Activated CD8-positive, alpha-beta T cell treated with anti-CD3 and anti-CD28 coated beads for 36 hours (primary cell): Measurements from ENCODE around the gene SDK2. TPM values are rescaled to one million over a fixed set of nuclear protein-coding genes. Genes with fewer than 3 reads are reported as not detected.

Experiments
- ATAC-seq: fragments of 200-7000 bp; cut with Tn5 transposase; one replicate; pipeline ENCODE4 v1.10.0; 2021; ENCODE audit warnings: mild to moderate bottlenecking, moderate library complexity
- CTCF ChIA-PET: fragments of 350-600 bp; sonication (Branson Sonifier 250); formaldehyde crosslinking; loops from one replicate; lab custom pipeline; 2021; ENCODE audit warnings: antibody characterized with exemption; lab: Charles Lee
- POLR2A ChIA-PET: fragments of 350-600 bp; sonication (Branson Sonifier 250); formaldehyde crosslinking; loops from one replicate; lab custom pipeline; 2021; ENCODE audit warnings: antibody characterized with exemption; lab: Charles Lee
- DNase-seq: peaks from one replicate; pipeline ENCODE4 v3.0.0-alpha.2; 2020
- H3K27ac Mint-ChIP-seq: one replicate; pipeline ENCODE4 v1.8.0; 2021; ENCODE audit warnings: mild to moderate bottlenecking, mixed read lengths
- H3K27me3 Mint-ChIP-seq: one replicate; pipeline ENCODE4 v1.8.0; 2021; ENCODE audit warnings: mixed read lengths
- H3K36me3 Mint-ChIP-seq: one replicate; pipeline ENCODE4 v1.8.0; 2021; ENCODE audit warnings: low read depth, mixed read lengths
- H3K4me1 Mint-ChIP-seq: one replicate; pipeline ENCODE4 v1.8.0; 2021; ENCODE audit warnings: low read depth, mixed read lengths
- H3K4me3 Mint-ChIP-seq: one replicate; pipeline ENCODE4 v1.8.0; 2021; ENCODE audit warnings: mild to moderate bottlenecking, moderate library complexity, mixed read lengths
- H3K9me3 Mint-ChIP-seq: one replicate; pipeline ENCODE4 v1.8.0; 2021; ENCODE audit warnings: mixed read lengths
- intact Hi-C: fragments of 100-400 bp; cut with micrococcal nuclease; formaldehyde crosslinking; loops from one replicate; pipeline ENCODE4 v1.10.0; 2022
- total RNA-seq, 2 experiments: library from RNA; stranded (reverse); gene quantifications; one replicate each; pipeline ENCODE4 v1.2.3, GENCODE V29; 2021
- TF ChIP-seq, protein P1 (sequence below): fragments of 200-600 bp; IDR thresholded peaks from one replicate; pipeline ENCODE4 v1.8.0; 2022; ENCODE audit warnings: antibody characterized with exemption, mild to moderate bottlenecking

The SDK2 gene
- total RNA-seq, 2 experiments from 2014 or later, result 3.2 to 3.3 TPM

DNA sequence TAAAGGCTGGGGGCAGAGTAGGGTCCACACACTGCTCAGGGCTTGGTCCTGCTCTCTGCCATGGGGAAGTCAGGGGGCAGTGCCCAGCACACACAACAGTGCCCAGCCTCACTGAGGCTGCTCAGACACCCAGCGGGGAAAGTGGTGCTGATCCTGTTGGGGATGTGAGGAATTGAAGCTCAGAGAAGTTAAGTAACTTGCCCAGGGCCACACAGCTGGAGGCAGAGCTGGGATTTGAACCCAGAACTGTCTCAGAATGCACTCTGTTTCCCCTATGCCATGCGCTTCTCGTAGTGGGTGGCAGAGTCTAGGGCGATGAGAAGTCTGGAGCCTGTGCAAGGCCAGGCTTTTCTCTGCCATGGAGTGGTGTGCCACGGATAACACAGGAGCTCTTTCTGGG, 59.3 kb downstream of the SDK2 start:
- no peak overlapping the region for H3K4me3 Mint-ChIP-seq
- H3K36me3 Mint-ChIP-seq, result no peaks in the 10 kb centered on the region
- intact Hi-C loops, result no loop called here
- DNase-seq (no peak), ATAC-seq (peak; percentile 13)
- TF ChIP-seq, protein P1, sequence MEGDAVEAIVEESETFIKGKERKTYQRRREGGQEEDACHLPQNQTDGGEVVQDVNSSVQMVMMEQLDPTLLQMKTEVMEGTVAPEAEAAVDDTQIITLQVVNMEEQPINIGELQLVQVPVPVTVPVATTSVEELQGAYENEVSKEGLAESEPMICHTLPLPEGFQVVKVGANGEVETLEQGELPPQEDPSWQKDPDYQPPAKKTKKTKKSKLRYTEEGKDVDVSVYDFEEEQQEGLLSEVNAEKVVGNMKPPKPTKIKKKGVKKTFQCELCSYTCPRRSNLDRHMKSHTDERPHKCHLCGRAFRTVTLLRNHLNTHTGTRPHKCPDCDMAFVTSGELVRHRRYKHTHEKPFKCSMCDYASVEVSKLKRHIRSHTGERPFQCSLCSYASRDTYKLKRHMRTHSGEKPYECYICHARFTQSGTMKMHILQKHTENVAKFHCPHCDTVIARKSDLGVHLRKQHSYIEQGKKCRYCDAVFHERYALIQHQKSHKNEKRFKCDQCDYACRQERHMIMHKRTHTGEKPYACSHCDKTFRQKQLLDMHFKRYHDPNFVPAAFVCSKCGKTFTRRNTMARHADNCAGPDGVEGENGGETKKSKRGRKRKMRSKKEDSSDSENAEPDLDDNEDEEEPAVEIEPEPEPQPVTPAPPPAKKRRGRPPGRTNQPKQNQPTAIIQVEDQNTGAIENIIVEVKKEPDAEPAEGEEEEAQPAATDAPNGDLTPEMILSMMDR, result no peak
- no peak overlapping the region for H3K27ac Mint-ChIP-seq
- no peaks in the 10 kb centered on the region for H3K9me3 Mint-ChIP-seq
- ChIA-PET POLR2A (interaction anchor here (1.1 kb wide), 1 partner anchor 56 kb away, joined by 3 read pairs; no protein-coding TSS in a partner anchor), CTCF (interaction anchor here (0.9 to 1.6 kb wide), 8 partner anchors 30 to 155 kb away, joined by 3 to 5 read pairs (median 3); no protein-coding TSS in a partner anchor)
- H3K27me3 Mint-ChIP-seq, result no peaks in the 10 kb centered on the region
- peaks cover 32% of the 10 kb centered on the region for H3K4me1 Mint-ChIP-seq

- intact Hi-C loops, result no loop called here
- H3K27ac Mint-ChIP-seq, result no peak overlapping the region
- H3K4me3 Mint-ChIP-seq, result no peak overlapping the region
- no peaks in the 10 kb centered on the region for H3K27me3 Mint-ChIP-seq
- ATAC-seq (no peak), DNase-seq (no peak)
- H3K4me1 Mint-ChIP-seq, result peaks cover 24% of the 10 kb centered on the region
- no peaks in the 10 kb centered on the region for H3K36me3 Mint-ChIP-seq
- no peaks in the 10 kb centered on the region for H3K9me3 Mint-ChIP-seq
- TF ChIP-seq, protein P1, result no peak
- CTCF ChIA-PET, result interaction anchor here (0.6 to 1.6 kb wide), 2 partner anchors 27 to 154 kb away, joined by 3 read pairs; no protein-coding TSS in a partner anchor
- POLR2A ChIA-PET, result no interaction called here
These were observed 60.2 kb downstream of the SDK2 start for GRCh38 chr17:73584049-73584448.

DNA sequence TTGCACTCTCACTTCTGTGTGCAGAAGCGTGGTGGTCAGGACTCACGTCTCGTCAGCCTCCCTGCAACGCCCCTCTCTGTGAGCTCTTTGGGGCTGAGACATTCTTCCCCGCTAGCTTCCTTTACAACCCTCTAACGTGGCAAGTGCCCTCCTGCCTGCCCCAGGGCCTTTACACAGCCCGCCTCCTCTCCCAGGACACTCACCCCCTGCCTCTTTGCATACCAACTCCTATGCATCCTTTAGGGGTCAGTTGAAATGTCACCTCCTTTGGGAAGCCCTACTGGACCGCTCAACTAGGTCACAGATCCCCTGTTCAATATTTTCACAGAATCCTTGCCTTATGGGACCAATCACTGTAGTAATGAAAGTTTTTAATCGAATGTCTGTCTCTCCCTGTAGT, 61.4 kb downstream of the SDK2 start:
- ChIA-PET POLR2A (interaction anchor here (0.7 kb wide), 1 partner anchor 60 kb away, joined by 5 read pairs; no protein-coding TSS in a partner anchor), CTCF (no interaction called here)
- Mint-ChIP-seq H3K9me3 (no peaks in the 10 kb centered on the region), H3K27me3 (no peaks in the 10 kb centered on the region), H3K4me1 (peaks cover 16% of the 10 kb centered on the region), H3K36me3 (no peaks in the 10 kb centered on the region), H3K27ac (no peak overlapping the region), H3K4me3 (no peak overlapping the region)
- TF ChIP-seq, protein P1, result no peak
- intact Hi-C loops, result no loop called here
- DNase-seq (no peak), ATAC-seq (no peak)

- H3K9me3 Mint-ChIP-seq, result no peaks in the 10 kb centered on the region
These were observed 61.9 kb downstream of the SDK2 start for GRCh38 chr17:73582359-73582758.

GRCh38 chr17:73581379-73581778, 62.9 kb downstream of the SDK2 start:
- ChIA-PET CTCF (no interaction called here), POLR2A (no interaction called here)
- Mint-ChIP-seq H3K4me3 (no peak overlapping the region), H3K27ac (no peak overlapping the region), H3K4me1 (peaks cover 13% of the 10 kb centered on the region), H3K27me3 (no peaks in the 10 kb centered on the region), H3K9me3 (no peaks in the 10 kb centered on the region), H3K36me3 (no peaks in the 10 kb centered on the region)
- ATAC-seq (no peak), DNase-seq (no peak)
- intact Hi-C loops, result no loop called here
- TF ChIP-seq, protein P1, result no peak

More at GRCh38 chr17:73582359-73582758, 61.9 kb downstream of the SDK2 start:
- Mint-ChIP-seq H3K36me3 (no peaks in the 10 kb centered on the region), H3K27me3 (no peaks in the 10 kb centered on the region), H3K27ac (no peak overlapping the region), H3K4me3 (no peak overlapping the region), H3K4me1 (peaks cover 13% of the 10 kb centered on the region)
- POLR2A ChIA-PET, result interaction anchor here (0.7 kb wide), 1 partner anchor 60 kb away, joined by 5 read pairs; no protein-coding TSS in a partner anchor
- DNase-seq (no peak), ATAC-seq (no peak)
- CTCF ChIA-PET, result no interaction called here
- TF ChIP-seq, protein P1, result no peak
- intact Hi-C loops, result no loop called here
